Smooth muscle cell (in vitro differentiated cells): ENCODE measurements around the gene ME3. TPM values are rescaled to one million over a fixed set of nuclear protein-coding genes. Genes with fewer than 3 reads are reported as not detected.

Experiments used
- DNase-seq: peaks from one replicate; lab custom pipeline; 2025; ENCODE audit not compliant: unreplicated experiment; lab: John Stamatoyannopoulos, UW
- H2AFZ ChIP-seq: fragments of 200-600 bp; sonication (generic); 2 replicates; pipeline ENCODE4 v1.6.0; 2016; ENCODE audit warnings: antibody characterized with exemption, low read depth, mild to moderate bottlenecking
- H3F3A ChIP-seq: fragments of 200-600 bp; sonication (generic); 2 replicates; pipeline ENCODE4 v1.6.0; 2017; ENCODE audit warnings: antibody characterized with exemption, low read depth
- H3K27ac ChIP-seq: fragments of 200-600 bp; sonication (generic); 2 replicates; pipeline ENCODE4 v1.5.1; 2016; ENCODE audit warnings: low read depth, mild to moderate bottlenecking
- H3K27me3 ChIP-seq: fragments of 200-600 bp; sonication (generic); 2 replicates; pipeline ENCODE4 v1.6.1; 2016; ENCODE audit warnings: low read depth, mild to moderate bottlenecking
- H3K36me3 ChIP-seq: fragments of 200-600 bp; sonication (generic); 2 replicates; pipeline ENCODE4 v1.5.1; 2016; ENCODE audit warnings: low read depth
- H3K4me1 ChIP-seq: fragments of 200-600 bp; sonication (generic); 2 replicates; pipeline ENCODE4 v1.5.1; 2016; ENCODE audit warnings: low read depth
- H3K4me2 ChIP-seq: fragments of 200-600 bp; sonication (generic); 2 replicates; pipeline ENCODE4 v1.6.0; 2016; ENCODE audit warnings: mild to moderate bottlenecking
- H3K4me3 ChIP-seq: fragments of 200-600 bp; sonication (generic); 2 replicates; pipeline ENCODE4 v1.5.1; 2016; ENCODE audit warnings: mild to moderate bottlenecking
- H3K79me2 ChIP-seq: fragments of 200-600 bp; sonication (generic); 2 replicates; pipeline ENCODE4 v1.6.0; 2016; ENCODE audit warnings: low read depth, mild to moderate bottlenecking
- H3K9ac ChIP-seq: fragments of 200-600 bp; sonication (generic); 2 replicates; pipeline ENCODE4 v1.6.0; 2016; ENCODE audit warnings: low read depth
- H3K9me3 ChIP-seq: fragments of 200-600 bp; sonication (generic); replicated peaks from 2 replicates; pipeline ENCODE4 v1.5.1; 2016; ENCODE audit warnings: low read depth
- H4K20me1 ChIP-seq: fragments of 200-600 bp; sonication (generic); 2 replicates; pipeline ENCODE4 v1.6.0; 2016; ENCODE audit warnings: low read depth
- WGBS: methylation state at CpG from one replicate; pipeline ENCODE4 v1.1.7; 2016; ENCODE audit warnings: low lambda C conversion rate; 5-methylcytosine and 5-hydroxymethylcytosine counted together
- polyA plus RNA-seq: library from polyadenylated mRNA; unstranded; fragments of >200 nt; fragmentation: Nextera tagmentation; extraction: Ambion mirVana; gene quantifications from 2 replicates; pipeline ENCODE4 v1.2.1, GENCODE V29; 2016
- total RNA-seq: library from RNA; depleted of rRNA; stranded (reverse); fragments of >200 nt; gene quantifications from 2 replicates; pipeline ENCODE4 v1.2.3, GENCODE V29; 2014
- TF ChIP-seq, protein P1 (sequence below): fragments of 200-600 bp; sonication (generic); IDR thresholded peaks from 2 replicates; pipeline ENCODE4 v1.5.1; 2017; ENCODE audit warnings: borderline replicate concordance, mild to moderate bottlenecking, antibody characterized with exemption; ENCODE audit not compliant: insufficient read depth, poor library complexity, severe bottlenecking

ME3 gene
- total RNA-seq: 8.4 and 9.3 TPM in 2 replicates
- 4.2 and 9.7 TPM in 2 replicates for polyA plus RNA-seq

DNA sequence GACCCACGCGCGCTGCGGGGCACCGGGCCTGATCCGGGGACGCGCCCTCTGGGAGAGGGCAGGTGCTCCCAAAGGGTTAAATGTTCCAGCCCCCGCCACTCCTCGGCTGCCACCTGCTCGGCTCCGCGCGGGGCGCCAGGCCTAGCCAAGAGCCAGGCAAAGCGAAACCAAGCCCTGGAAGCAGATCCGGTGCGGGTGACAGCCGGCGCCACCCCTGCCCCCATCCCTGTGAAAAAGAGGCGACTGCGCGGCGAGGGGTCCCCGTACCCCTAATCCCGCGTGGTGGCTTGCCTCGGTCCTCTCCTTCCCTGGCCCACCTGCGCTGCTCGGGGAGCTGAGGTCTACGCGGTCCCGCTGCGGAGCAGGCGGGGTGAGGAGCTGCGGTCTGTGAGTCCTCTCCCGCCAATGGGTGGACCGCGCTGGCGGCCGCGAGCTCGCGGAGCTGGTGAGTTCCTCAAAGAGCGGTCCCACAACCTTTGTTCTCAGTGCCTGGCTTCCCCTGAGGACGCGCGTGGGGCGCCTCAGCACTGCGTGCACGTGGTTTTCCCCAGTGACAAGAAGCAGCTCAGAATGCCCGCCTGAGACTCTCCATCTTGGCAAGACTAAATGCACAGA is at the start of gene ME3:
TSS of gene ME3 (minus strand) at position 610 of the 615 bp plus-strand sequence.
- no peaks in the 10 kb centered on the region for H3F3A ChIP-seq
- peaks cover 42% of the 10 kb centered on the region for H3K4me1 ChIP-seq
- H3K4me3 ChIP-seq: peak within 1 kb of the TSS; percentile 83
- no peak within 1 kb of the TSS for H3K27ac ChIP-seq
- H4K20me1 ChIP-seq: no peaks in the 10 kb centered on the region
- peak; percentile 37 for DNase-seq
- no peaks in the 10 kb centered on the region for H3K79me2 ChIP-seq
- TF ChIP-seq, protein P1, sequence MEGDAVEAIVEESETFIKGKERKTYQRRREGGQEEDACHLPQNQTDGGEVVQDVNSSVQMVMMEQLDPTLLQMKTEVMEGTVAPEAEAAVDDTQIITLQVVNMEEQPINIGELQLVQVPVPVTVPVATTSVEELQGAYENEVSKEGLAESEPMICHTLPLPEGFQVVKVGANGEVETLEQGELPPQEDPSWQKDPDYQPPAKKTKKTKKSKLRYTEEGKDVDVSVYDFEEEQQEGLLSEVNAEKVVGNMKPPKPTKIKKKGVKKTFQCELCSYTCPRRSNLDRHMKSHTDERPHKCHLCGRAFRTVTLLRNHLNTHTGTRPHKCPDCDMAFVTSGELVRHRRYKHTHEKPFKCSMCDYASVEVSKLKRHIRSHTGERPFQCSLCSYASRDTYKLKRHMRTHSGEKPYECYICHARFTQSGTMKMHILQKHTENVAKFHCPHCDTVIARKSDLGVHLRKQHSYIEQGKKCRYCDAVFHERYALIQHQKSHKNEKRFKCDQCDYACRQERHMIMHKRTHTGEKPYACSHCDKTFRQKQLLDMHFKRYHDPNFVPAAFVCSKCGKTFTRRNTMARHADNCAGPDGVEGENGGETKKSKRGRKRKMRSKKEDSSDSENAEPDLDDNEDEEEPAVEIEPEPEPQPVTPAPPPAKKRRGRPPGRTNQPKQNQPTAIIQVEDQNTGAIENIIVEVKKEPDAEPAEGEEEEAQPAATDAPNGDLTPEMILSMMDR: no peak
- H3K36me3 ChIP-seq: no peaks in the 10 kb centered on the region
- H3K9me3 ChIP-seq: no peaks in the 10 kb centered on the region
- H3K4me2 ChIP-seq: peak within 1 kb of the TSS; percentile 88
- 4% methylated on average over 52 of the region's 52 CpGs for WGBS
- H2AFZ ChIP-seq: peak within 1 kb of the TSS; percentile 92
- no peaks in the 10 kb centered on the region for H3K27me3 ChIP-seq
- H3K9ac ChIP-seq: peak within 1 kb of the TSS; percentile 46

DNA sequence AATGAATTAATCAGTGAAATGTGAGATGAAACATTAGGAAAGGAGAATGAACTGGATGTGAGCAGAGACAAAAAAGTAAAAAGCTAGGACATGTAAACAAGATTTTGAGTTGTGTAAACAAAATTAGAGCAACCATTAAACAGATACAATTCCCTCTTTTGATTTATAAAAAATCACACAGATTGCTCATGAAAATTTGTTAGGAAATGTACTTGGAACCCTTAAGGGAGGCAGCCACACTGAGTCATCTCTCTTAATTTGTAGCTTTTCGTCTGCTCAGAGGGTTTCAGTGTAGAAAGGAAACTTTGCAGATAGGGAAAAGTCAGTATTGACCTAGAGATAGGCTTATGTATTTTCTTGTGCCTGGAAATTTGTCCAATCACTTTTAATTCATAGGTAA is 49.6 kb upstream of the ME3 start:
- peak overlapping the region; percentile 63 for H3K27ac ChIP-seq
- peaks cover 12% of the 10 kb centered on the region for H3K4me1 ChIP-seq
- no peak overlapping the region for H2AFZ ChIP-seq
- no peaks in the 10 kb centered on the region for H3K36me3 ChIP-seq
- H4K20me1 ChIP-seq: no peaks in the 10 kb centered on the region
- no peaks in the 10 kb centered on the region for H3K79me2 ChIP-seq
- no peaks in the 10 kb centered on the region for H3K9me3 ChIP-seq
- TF ChIP-seq, protein P1: no peak
- H3K27me3 ChIP-seq: no peaks in the 10 kb centered on the region
- no peak overlapping the region for H3K4me3 ChIP-seq
- DNase-seq: no peak
- WGBS: 0% methylated on average over 1 of the region's 1 CpG
- peaks cover 3% of the 10 kb centered on the region for H3F3A ChIP-seq
- H3K4me2 ChIP-seq: peak overlapping the region; percentile 40
- no peak overlapping the region for H3K9ac ChIP-seq

DNA sequence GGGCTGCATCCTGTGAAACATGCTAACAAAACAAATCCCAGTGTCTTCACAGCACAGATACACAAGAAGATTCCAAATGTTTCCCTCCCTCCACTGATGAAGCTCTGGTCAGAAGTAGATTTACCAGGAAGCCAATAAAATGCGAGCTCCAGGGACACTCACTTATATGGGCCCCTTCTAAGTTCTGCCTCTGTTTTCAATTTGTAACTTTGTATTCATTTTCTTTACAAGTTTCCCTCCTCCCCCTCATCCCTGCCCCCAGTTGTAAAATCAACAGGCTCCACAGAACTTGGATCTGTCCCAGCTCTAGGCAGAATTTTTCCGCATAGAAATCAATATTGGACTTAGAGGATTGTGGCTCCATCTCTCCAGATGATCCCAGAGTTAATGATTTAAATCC is 48.1 kb upstream of the ME3 start:
- H3K4me1 ChIP-seq: peaks cover 12% of the 10 kb centered on the region
- peak overlapping the region; percentile 2 for H3K9ac ChIP-seq
- peaks cover 3% of the 10 kb centered on the region for H3F3A ChIP-seq
- H3K36me3 ChIP-seq: no peaks in the 10 kb centered on the region
- DNase-seq: no peak
- WGBS: 15% methylated on average over 2 of the region's 2 CpGs
- H3K27me3 ChIP-seq: no peaks in the 10 kb centered on the region
- H4K20me1 ChIP-seq: no peaks in the 10 kb centered on the region
- no peak overlapping the region for H3K4me3 ChIP-seq
- no peak overlapping the region for H2AFZ ChIP-seq
- TF ChIP-seq, protein P1: no peak
- no peaks in the 10 kb centered on the region for H3K9me3 ChIP-seq
- peak overlapping the region; percentile 80 for H3K27ac ChIP-seq
- H3K79me2 ChIP-seq: no peaks in the 10 kb centered on the region
- H3K4me2 ChIP-seq: peak overlapping the region; percentile 55

GRCh38 chr11:86719781-86720463 is 47.5 kb upstream of the ME3 start:
- Histone ChIP-seq H3K36me3 (no peaks in the 10 kb centered on the region), H3K9ac (peak overlapping the region; percentile 2), H3K9me3 (no peaks in the 10 kb centered on the region), H3K27ac (peak overlapping the region; percentile 80), H3K27me3 (no peaks in the 10 kb centered on the region), H3K79me2 (no peaks in the 10 kb centered on the region), H3K4me1 (peaks cover 12% of the 10 kb centered on the region), H2AFZ (no peak overlapping the region), H3F3A (peaks cover 3% of the 10 kb centered on the region), H3K4me2 (peak overlapping the region; percentile 55), H3K4me3 (no peak overlapping the region), H4K20me1 (no peaks in the 10 kb centered on the region)
- DNase-seq: no peak
- 3% methylated on average over 1 of the region's 1 CpG for WGBS
- TF ChIP-seq, protein P1: no peak
